GM12801 (cell line): Measurements from ENCODE around the gene HOXC10.

Source experiments
- CTCF ChIP-seq: IDR thresholded peaks from one replicate; pipeline ENCODE4 v1.5.1; 2011; ENCODE audit warnings: control low read depth; ENCODE audit not compliant: insufficient read length; ENCODE audit errors: extremely low read depth

Gene HOXC10

GRCh38 chr12:53998900-53999236 lies 13.9 kb downstream of the HOXC10 start:
- no peak for TF ChIP-seq CTCF

GRCh38 chr12:53999559-54000115 lies 14.7 kb downstream of the HOXC10 start:
- TF ChIP-seq CTCF: no peak

- no peak for TF ChIP-seq CTCF
Observed at GRCh38 chr12:54000116-54001114, 15.5 kb downstream of the HOXC10 start, which contains the start of gene HOXC9. Gene HOXC9 (plus strand): TSS chr12:54000161. CDS start chr12:54000189, 28 bp downstream.

GRCh38 chr12:54001283-54002187 lies 16.6 kb downstream of the HOXC10 start:
- TF ChIP-seq CTCF: no peak

- no peak for TF ChIP-seq CTCF
Observed at GRCh38 chr12:54002278-54002914, 17.4 kb downstream of the HOXC10 start.

- TF ChIP-seq CTCF: no peak
Observed at GRCh38 chr12:54002915-54003389, 18.0 kb downstream of the HOXC10 start.
